ENCODE results near the gene CKMT2.

The CKMT2 gene

DNA sequence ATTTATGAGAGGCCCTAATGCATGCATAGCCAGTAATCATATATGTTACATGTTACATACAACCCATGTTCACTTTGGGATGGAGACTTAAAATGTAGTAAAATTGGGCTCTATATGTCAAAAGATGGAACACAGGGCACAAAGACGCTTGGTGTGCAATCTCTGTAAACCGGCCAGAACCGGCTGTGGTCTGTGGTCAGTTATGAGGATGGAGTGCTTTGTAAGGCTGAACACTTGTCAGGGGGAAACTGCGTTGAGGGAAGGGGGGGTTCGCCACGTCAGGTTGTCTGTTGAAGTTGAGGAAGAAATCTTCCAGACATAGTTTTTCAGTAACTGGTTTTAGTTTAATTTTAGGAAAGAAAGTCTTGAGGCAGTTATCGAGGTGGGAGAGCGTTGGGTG lies 2.7 kb upstream of the CKMT2 start:
- Mint-ChIP-seq H3K9me3 (no peaks in the 10 kb centered on the region), H3K27ac (no peak overlapping the region), H3K4me1 (ENCODE audit: low read depth) (peaks cover 6% of the 10 kb centered on the region), H3K27me3 (peaks cover 13% of the 10 kb centered on the region), H3K4me3 (no peak overlapping the region), H3K36me3 (ENCODE audit: low read depth) (no peaks in the 10 kb centered on the region)
- intact Hi-C loops (cut with micrococcal nuclease) = no loop called here

DNA sequence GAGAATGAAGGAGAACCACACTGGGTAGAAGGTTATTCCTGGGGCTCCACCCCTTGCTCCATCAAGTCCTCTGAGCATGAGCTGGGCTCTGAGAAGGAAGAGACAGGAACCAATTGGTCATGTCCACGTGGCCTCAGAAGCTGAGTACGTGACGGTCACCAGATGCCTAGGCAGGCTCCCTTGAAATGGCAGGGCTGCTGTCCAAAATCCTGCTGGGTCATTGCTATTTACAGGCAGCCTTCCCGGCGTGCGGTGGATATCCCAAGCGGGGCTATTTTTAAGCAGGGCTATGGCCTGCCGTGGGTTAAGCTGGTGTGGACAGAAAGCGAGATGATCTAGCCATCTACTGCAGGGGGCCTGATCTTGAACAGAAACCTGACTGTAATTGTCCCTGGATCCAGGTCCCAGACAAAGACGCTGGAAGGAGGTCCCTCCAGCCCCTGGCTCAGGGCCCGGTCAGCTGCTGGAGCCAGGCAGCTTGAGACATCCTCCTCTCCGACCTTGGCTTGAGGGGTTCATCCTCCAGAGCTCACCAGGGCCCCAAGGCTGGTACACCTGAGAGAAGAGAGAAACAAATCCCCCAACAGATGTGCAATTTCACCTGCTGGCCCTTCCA lies 550 bp upstream of the CKMT2 start:
- intact Hi-C loops (cut with micrococcal nuclease) = no loop called here
- no peaks in the 10 kb centered on the region for H3K36me3 Mint-ChIP-seq (ENCODE audit: low read depth)
- H3K27ac Mint-ChIP-seq = no peak overlapping the region
- peaks cover 6% of the 10 kb centered on the region for H3K4me1 Mint-ChIP-seq (ENCODE audit: low read depth)
- peaks cover 13% of the 10 kb centered on the region for H3K27me3 Mint-ChIP-seq
- H3K9me3 Mint-ChIP-seq = no peaks in the 10 kb centered on the region
- H3K4me3 Mint-ChIP-seq = no peak overlapping the region

- intact Hi-C loops (cut with micrococcal nuclease) = no loop called here
- Mint-ChIP-seq H3K36me3 (ENCODE audit: low read depth) (no peaks in the 10 kb centered on the region), H3K27ac (no peak overlapping the region), H3K9me3 (no peaks in the 10 kb centered on the region), H3K4me1 (ENCODE audit: low read depth) (peaks cover 6% of the 10 kb centered on the region), H3K4me3 (no peak overlapping the region), H3K27me3 (peaks cover 13% of the 10 kb centered on the region)
Measured at GRCh38 chr5:81234299-81234698, 1.2 kb downstream of the CKMT2 start.

- Mint-ChIP-seq H3K9me3 (no peaks in the 10 kb centered on the region), H3K36me3 (ENCODE audit: low read depth) (no peaks in the 10 kb centered on the region), H3K4me1 (ENCODE audit: low read depth) (peaks cover 6% of the 10 kb centered on the region), H3K27me3 (peaks cover 13% of the 10 kb centered on the region), H3K4me3 (no peak overlapping the region), H3K27ac (no peak overlapping the region)
- intact Hi-C loops (cut with micrococcal nuclease) = no loop called here
Measured at GRCh38 chr5:81234801-81235200, 1.7 kb downstream of the CKMT2 start.

DNA sequence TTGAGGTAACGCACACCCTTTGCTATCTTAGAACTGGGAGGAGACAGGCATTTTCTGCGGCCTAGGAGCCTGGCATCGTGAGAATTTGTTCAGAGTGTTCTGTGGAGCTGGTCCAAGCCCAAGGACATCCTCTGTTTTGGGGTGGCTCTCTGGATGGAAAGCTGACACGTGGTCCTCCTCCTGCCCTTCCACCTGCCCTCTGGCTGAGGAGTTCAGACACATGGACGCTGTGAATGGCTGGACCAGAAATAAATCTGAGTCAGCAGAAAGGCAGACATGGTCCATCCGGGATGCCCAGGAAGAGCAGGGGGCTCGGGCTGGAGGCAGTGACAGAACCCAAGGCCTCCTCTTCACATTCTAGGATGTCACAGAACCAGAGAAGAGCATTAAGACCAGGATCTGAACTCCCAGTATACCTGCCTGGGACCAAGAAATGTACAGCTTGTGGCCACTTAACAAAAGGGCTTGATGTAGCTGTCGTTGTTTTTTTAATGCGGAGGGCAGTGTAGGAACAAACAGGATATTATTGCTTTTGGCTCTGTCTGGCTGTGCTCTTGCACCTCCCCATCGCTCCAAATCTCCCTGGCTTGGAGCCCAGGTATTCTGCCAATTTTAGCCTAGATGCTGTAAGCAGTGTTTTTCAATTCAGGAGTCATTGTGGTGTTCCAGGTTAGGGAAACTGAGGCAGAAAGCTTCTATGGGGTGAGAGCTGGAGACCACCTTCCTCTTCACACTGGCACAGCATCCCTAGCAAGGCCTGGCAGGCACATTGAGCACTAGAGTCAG lies 2.4 kb downstream of the CKMT2 start:
- no peak overlapping the region for H3K27ac Mint-ChIP-seq
- intact Hi-C loops (cut with micrococcal nuclease) = no loop called here

GRCh38 chr5:81238460-81238859 lies 5.3 kb downstream of the CKMT2 start:
- Mint-ChIP-seq H3K9me3 (no peaks in the 10 kb centered on the region), H3K4me1 (ENCODE audit: low read depth) (peaks cover under 1% of the 10 kb centered on the region), H3K27ac (no peak overlapping the region), H3K4me3 (no peak overlapping the region), H3K27me3 (peaks cover 5% of the 10 kb centered on the region), H3K36me3 (ENCODE audit: low read depth) (no peaks in the 10 kb centered on the region)
- intact Hi-C loops (cut with micrococcal nuclease) = no loop called here

More for the DNA sequence above, 2.4 kb downstream of the CKMT2 start:
- Mint-ChIP-seq H3K4me1 (ENCODE audit: low read depth) (peaks cover 6% of the 10 kb centered on the region), H3K27me3 (peaks cover 13% of the 10 kb centered on the region), H3K9me3 (no peaks in the 10 kb centered on the region), H3K36me3 (ENCODE audit: low read depth) (no peaks in the 10 kb centered on the region), H3K4me3 (no peak overlapping the region)

DNA sequence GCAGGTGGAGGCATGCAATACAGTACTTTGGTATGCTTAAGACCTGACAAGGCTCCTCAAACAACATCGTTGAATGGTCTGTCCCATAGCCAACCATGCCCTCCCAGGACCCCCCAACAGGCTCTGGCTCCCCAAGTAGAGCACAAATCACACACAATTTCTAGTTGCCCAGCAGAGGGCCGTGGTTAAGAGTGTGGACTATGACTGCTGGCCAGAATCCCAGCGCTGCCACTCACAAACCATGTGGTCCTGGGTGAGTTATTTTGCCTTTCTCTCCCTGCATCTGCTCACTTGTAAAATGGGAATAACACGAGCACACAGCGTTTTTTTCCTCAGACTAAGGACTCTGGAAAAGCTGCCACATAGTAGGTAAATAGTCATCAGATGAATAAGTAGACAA lies 6.5 kb downstream of the CKMT2 start:
- H3K9me3 Mint-ChIP-seq = no peaks in the 10 kb centered on the region
- intact Hi-C loops (cut with micrococcal nuclease) = no loop called here
- no peaks in the 10 kb centered on the region for H3K27me3 Mint-ChIP-seq
- no peak overlapping the region for H3K4me3 Mint-ChIP-seq
- H3K36me3 Mint-ChIP-seq (ENCODE audit: low read depth) = no peaks in the 10 kb centered on the region
- no peaks in the 10 kb centered on the region for H3K4me1 Mint-ChIP-seq (ENCODE audit: low read depth)
- no peak overlapping the region for H3K27ac Mint-ChIP-seq

- H3K4me1 Mint-ChIP-seq (ENCODE audit: low read depth) = no peaks in the 10 kb centered on the region
- no peaks in the 10 kb centered on the region for H3K36me3 Mint-ChIP-seq (ENCODE audit: low read depth)
- H3K27me3 Mint-ChIP-seq = no peaks in the 10 kb centered on the region
- no peak overlapping the region for H3K27ac Mint-ChIP-seq
- no peaks in the 10 kb centered on the region for H3K9me3 Mint-ChIP-seq
- intact Hi-C loops (cut with micrococcal nuclease) = no loop called here
- no peak overlapping the region for H3K4me3 Mint-ChIP-seq
Measured at GRCh38 chr5:81241001-81241400, 7.9 kb downstream of the CKMT2 start.

GRCh38 chr5:81241961-81242648 lies 9.0 kb downstream of the CKMT2 start:
- no peaks in the 10 kb centered on the region for H3K36me3 Mint-ChIP-seq (ENCODE audit: low read depth)
- no peaks in the 10 kb centered on the region for H3K4me1 Mint-ChIP-seq (ENCODE audit: low read depth)
- no peak overlapping the region for H3K27ac Mint-ChIP-seq
- no peaks in the 10 kb centered on the region for H3K27me3 Mint-ChIP-seq
- no peak overlapping the region for H3K4me3 Mint-ChIP-seq
- intact Hi-C loops (cut with micrococcal nuclease) = no loop called here
- no peaks in the 10 kb centered on the region for H3K9me3 Mint-ChIP-seq

- Mint-ChIP-seq H3K27me3 (no peaks in the 10 kb centered on the region), H3K27ac (no peak overlapping the region), H3K9me3 (no peaks in the 10 kb centered on the region), H3K4me1 (ENCODE audit: low read depth) (no peaks in the 10 kb centered on the region), H3K36me3 (ENCODE audit: low read depth) (no peaks in the 10 kb centered on the region), H3K4me3 (no peak overlapping the region)
- intact Hi-C loops (cut with micrococcal nuclease) = no loop called here
Measured at GRCh38 chr5:81242906-81243436, 9.8 kb downstream of the CKMT2 start.

- intact Hi-C loops (cut with micrococcal nuclease) = no loop called here
- no peak overlapping the region for H3K27ac Mint-ChIP-seq
- no peaks in the 10 kb centered on the region for H3K4me1 Mint-ChIP-seq (ENCODE audit: low read depth)
- no peaks in the 10 kb centered on the region for H3K27me3 Mint-ChIP-seq
- H3K36me3 Mint-ChIP-seq (ENCODE audit: low read depth) = no peaks in the 10 kb centered on the region
- no peaks in the 10 kb centered on the region for H3K9me3 Mint-ChIP-seq
- H3K4me3 Mint-ChIP-seq = no peak overlapping the region
Measured at GRCh38 chr5:81244451-81244850, 11.3 kb downstream of the CKMT2 start.

DNA sequence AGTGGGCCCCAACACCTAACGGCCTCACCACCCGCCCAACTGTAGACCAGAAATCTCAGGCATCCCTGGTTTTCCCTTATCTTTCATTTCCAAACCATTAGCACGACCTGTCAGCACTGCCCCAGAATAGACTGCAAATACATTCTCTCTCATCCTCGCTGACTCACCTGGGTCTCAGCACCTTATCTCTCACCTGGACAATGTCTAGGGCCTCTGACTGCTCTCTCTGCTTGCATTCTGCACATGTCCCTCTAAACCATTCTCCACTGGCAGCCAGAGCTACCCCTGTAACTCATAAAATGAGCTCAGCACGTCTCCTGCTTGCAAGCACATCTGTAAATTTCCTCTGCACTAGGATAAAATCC lies 12.7 kb downstream of the CKMT2 start:
- Mint-ChIP-seq H3K9me3 (no peaks in the 10 kb centered on the region), H3K27ac (no peak overlapping the region), H3K36me3 (ENCODE audit: low read depth) (peaks cover 5% of the 10 kb centered on the region), H3K4me1 (ENCODE audit: low read depth) (no peaks in the 10 kb centered on the region), H3K4me3 (no peak overlapping the region), H3K27me3 (no peaks in the 10 kb centered on the region)
- intact Hi-C loops (cut with micrococcal nuclease) = no loop called here

- Mint-ChIP-seq H3K27ac (no peak overlapping the region), H3K27me3 (no peaks in the 10 kb centered on the region), H3K36me3 (ENCODE audit: low read depth) (peaks cover 5% of the 10 kb centered on the region)
Measured at GRCh38 chr5:81246697-81247096, 13.6 kb downstream of the CKMT2 start.

DNA sequence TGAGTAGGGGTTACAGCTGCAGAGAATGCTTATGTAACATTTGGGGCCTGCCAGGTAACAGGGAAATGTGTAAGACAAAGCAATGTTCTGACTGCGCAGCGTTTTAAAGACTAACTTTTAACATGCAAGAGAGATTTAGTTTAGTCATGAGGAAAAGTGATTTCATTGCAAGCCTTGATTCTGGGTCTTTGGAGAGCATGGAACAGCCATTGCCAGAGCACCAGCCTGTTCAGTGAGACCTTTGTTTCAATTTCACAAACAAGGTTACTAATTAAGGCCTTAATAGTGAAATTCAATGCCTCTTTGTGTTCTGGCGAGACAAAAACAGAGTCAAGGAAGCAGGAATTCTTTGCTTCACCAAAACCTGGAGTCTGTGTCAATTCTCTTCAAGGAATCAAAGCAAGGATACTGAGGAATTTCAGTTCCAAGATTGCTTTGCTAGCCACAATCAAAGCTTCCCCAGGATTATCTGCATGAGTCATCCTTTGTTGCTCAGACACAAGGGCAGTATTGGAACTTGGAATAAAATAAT lies 14.4 kb downstream of the CKMT2 start:
- intact Hi-C loops (cut with micrococcal nuclease) = no loop called here
- H3K27ac Mint-ChIP-seq = no peak overlapping the region
- H3K27me3 Mint-ChIP-seq = no peaks in the 10 kb centered on the region
- peaks cover 5% of the 10 kb centered on the region for H3K36me3 Mint-ChIP-seq (ENCODE audit: low read depth)
- no peaks in the 10 kb centered on the region for H3K4me1 Mint-ChIP-seq (ENCODE audit: low read depth)
- no peak overlapping the region for H3K4me3 Mint-ChIP-seq
- no peaks in the 10 kb centered on the region for H3K9me3 Mint-ChIP-seq

More at GRCh38 chr5:81246697-81247096, 13.6 kb downstream of the CKMT2 start:
- H3K4me1 Mint-ChIP-seq (ENCODE audit: low read depth) = no peaks in the 10 kb centered on the region
- intact Hi-C loops (cut with micrococcal nuclease) = no loop called here
- H3K4me3 Mint-ChIP-seq = no peak overlapping the region
- H3K9me3 Mint-ChIP-seq = no peaks in the 10 kb centered on the region
